ENCODE measurements around the gene KLF6.

- TF ChIP-seq CTCF (IDR thresholded peaks at IDR 0.05; ENCODE audit: insufficient read depth, low read depth, low read length): no peak
- no peak for TF ChIP-seq EZH2 (IDR thresholded peaks at IDR 0.05; ENCODE audit: insufficient read depth, low read length)
These were observed 2.0 kb upstream of the KLF6 start for GRCh38 chr10:3787016-3787400.

All from astrocyte (in vitro differentiated cells and primary cell).